NB4 (cell line): ENCODE results near the gene TBX5.

Experiments used
- DNase-seq: peaks from one replicate; pipeline ENCODE4 v3.0.0; 2010; ENCODE audit warnings: low read depth
- H3K4me3 ChIP-seq: one replicate; pipeline ENCODE4 v1.5.1; 2011; ENCODE audit warnings: mild to moderate bottlenecking, low read depth, low read length, moderate library complexity
- MAX ChIP-seq: IDR thresholded peaks from 2 replicates; pipeline ENCODE4 v1.6.1; 2011; ENCODE audit warnings: low read depth, low read length
- MYC ChIP-seq: IDR thresholded peaks from 2 replicates; pipeline ENCODE4 v1.6.1; 2011; ENCODE audit warnings: low read depth, low read length
- POLR2A ChIP-seq: IDR thresholded peaks from 2 replicates; pipeline ENCODE4 v1.6.1; 2011; ENCODE audit warnings: mild to moderate bottlenecking; ENCODE audit not compliant: insufficient read length; ENCODE audit errors: extremely low read depth
- TF ChIP-seq, protein P1 (sequence below): IDR thresholded peaks from one replicate; pipeline ENCODE4 v1.5.1; 2012; ENCODE audit warnings: low read depth, low read length

Gene TBX5

GRCh38 chr12:114425031-114425626 lies 19.2 kb upstream of the TBX5 start:
- TF ChIP-seq MAX (no peak), POLR2A (no peak), MYC (no peak)
- TF ChIP-seq, protein P1, sequence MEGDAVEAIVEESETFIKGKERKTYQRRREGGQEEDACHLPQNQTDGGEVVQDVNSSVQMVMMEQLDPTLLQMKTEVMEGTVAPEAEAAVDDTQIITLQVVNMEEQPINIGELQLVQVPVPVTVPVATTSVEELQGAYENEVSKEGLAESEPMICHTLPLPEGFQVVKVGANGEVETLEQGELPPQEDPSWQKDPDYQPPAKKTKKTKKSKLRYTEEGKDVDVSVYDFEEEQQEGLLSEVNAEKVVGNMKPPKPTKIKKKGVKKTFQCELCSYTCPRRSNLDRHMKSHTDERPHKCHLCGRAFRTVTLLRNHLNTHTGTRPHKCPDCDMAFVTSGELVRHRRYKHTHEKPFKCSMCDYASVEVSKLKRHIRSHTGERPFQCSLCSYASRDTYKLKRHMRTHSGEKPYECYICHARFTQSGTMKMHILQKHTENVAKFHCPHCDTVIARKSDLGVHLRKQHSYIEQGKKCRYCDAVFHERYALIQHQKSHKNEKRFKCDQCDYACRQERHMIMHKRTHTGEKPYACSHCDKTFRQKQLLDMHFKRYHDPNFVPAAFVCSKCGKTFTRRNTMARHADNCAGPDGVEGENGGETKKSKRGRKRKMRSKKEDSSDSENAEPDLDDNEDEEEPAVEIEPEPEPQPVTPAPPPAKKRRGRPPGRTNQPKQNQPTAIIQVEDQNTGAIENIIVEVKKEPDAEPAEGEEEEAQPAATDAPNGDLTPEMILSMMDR, result no peak
- DNase-seq, result no peak
- H3K4me3 ChIP-seq, result no peak overlapping the region

DNA sequence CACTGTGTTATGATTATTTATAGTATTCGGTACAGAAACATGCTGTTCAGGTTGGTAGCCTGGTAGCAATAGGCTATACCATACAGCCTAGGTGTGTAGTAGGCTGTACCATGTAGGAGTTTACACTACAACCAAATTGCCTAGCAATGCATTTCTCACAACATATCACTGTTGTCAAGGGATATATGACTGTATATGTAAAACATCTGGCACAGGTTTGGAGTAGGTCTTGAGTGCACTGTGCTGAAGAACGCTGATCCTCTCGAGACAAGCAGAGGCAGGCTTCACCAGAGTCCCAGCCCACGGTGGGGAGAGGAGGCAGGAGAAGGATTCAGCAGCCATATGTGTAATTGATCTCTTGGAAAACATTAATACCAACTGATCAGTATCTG lies 15.0 kb upstream of the TBX5 start:
- TF ChIP-seq MAX (no peak), MYC (no peak), POLR2A (no peak)
- TF ChIP-seq, protein P1, result no peak
- DNase-seq, result no peak
- H3K4me3 ChIP-seq, result no peak overlapping the region

DNA sequence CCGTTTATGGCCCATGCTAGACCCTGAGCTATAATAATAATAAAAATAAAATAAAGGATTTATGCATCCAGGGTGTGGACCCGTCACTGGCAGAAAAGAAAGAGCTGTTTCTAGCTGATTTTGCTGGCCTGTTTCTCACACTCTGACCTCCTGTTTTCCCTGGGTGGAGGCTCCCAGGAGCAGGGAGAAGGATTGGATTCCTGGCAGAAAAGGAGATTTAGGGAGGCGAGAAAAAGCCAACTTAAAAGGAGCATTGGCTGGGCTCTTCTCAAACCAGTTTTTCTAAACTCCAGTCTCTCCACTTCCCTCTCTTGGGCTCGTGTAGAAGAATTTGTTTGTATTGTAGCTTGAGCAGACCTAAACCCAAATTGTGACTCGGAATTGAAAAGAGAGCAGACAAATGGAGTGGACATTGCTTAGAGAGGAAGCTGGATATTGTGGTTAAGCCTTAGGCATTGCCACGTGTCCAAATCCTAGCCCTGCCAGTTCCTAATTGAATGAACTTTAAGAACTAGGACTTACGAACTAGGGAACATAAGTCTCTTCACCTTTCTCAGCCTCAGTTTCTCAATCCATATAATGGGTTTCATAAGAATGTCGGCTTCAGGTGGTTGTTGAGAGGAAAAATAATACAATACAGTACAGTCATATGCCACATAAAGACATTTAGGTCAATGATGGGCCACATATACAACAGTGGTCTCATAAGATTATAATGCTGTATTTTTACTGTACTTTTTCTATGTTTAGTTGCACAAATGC lies 14.4 kb upstream of the TBX5 start:
- H3K4me3 ChIP-seq, result no peak overlapping the region
- TF ChIP-seq MAX (no peak), POLR2A (no peak), MYC (no peak)
- TF ChIP-seq, protein P1, result no peak
- no peak for DNase-seq

DNA sequence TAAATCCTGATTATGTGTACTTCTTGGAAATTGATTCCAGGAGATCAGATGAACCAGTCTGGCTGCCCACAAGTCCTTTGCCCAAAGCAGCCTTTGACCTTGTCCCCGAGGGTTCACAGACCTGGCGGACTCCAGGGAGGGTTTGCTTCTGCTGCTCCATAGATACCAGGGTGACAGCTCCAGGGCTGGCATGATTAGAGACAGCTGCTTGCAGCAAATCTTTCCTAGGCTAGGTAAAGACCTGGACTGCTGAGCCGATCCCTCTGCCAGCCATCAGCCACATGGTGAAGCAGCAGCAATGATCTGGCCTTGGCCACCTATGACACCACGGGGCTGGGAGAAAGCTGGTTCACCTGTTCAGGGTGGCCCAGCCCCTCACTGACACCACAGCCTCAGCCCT lies 10.1 kb upstream of the TBX5 start:
- H3K4me3 ChIP-seq, result no peak overlapping the region
- no peak for DNase-seq
- TF ChIP-seq, protein P1, result no peak
- TF ChIP-seq MYC, result no peak
- no peak for TF ChIP-seq POLR2A

GRCh38 chr12:114415525-114415868 lies 9.6 kb upstream of the TBX5 start:
- TF ChIP-seq MAX (no peak), MYC (no peak), POLR2A (no peak)
- TF ChIP-seq, protein P1, result no peak
- no peak for DNase-seq
- no peak overlapping the region for H3K4me3 ChIP-seq
